HUES64 (cell line): ENCODE results near the gene PI4KA.

Source experiments
- H3K27ac ChIP-seq: 2 replicates; pipeline ENCODE4 v1.7.0; 2013; ENCODE audit warnings: low read depth, low read length, inconsistent platforms
- H3K27me3 ChIP-seq: 2 replicates; pipeline ENCODE4 v1.6.1; 2013; ENCODE audit warnings: mild to moderate bottlenecking, low read length; ENCODE audit not compliant: insufficient read depth
- H3K36me3 ChIP-seq: 2 replicates; pipeline ENCODE4 v1.6.1; 2013; ENCODE audit warnings: mild to moderate bottlenecking, low read length; ENCODE audit not compliant: insufficient read depth
- H3K4me1 ChIP-seq: 2 replicates; pipeline ENCODE4 v1.6.1; 2013; ENCODE audit warnings: mild to moderate bottlenecking, low read length, moderate library complexity; ENCODE audit not compliant: insufficient read depth
- H3K4me3 ChIP-seq: 2 replicates; pipeline ENCODE4 v1.5.1; 2013; ENCODE audit warnings: mild to moderate bottlenecking, low read length, moderate library complexity
- H3K9ac ChIP-seq: 2 replicates; pipeline ENCODE4 v1.6.1; 2013; ENCODE audit warnings: mild to moderate bottlenecking, low read depth, low read length
- H3K9me3 ChIP-seq: 2 replicates; pipeline ENCODE4 v1.6.1; 2013; ENCODE audit warnings: low read depth, low read length; ENCODE audit not compliant: insufficient read depth
- WGBS: fragments of 150-250, 120-280 bp; methylation state at CpG from one replicate; pipeline ENCODE4 v1.1.7; 2013; ENCODE audit warnings: missing lambda C conversion rate; 5-methylcytosine and 5-hydroxymethylcytosine counted together

Gene PI4KA

DNA sequence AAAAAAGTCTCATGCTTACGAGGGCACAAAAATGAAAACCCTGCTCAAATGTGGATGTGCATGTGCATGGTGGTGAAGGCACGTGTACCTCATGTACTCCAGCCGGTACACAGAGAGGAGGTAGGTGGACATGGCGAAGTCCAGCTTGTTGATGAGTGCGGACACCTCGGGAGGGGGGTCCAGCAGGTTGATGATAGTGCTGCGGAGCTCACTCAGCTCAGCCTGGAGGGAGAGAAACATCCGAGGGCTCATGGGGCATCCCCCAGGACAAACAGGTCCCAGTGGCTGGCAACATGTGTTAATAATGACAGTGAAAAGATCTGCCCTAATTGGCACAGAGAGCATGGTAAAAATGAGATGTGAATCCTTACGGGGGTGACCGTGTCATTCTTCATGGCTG, 93.9 kb downstream of the PI4KA start:
- Histone ChIP-seq H3K36me3 (peaks cover 22% of the 10 kb centered on the region), H3K9me3 (no peaks in the 10 kb centered on the region), H3K27ac (no peak overlapping the region), H3K27me3 (no peaks in the 10 kb centered on the region), H3K4me1 (no peaks in the 10 kb centered on the region), H3K9ac (no peak overlapping the region), H3K4me3 (no peak overlapping the region)
- 94% methylated on average over 10 of the region's 10 CpGs for WGBS

GRCh38 chr22:20764471-20764720, 94.2 kb downstream of the PI4KA start:
- 95% methylated on average over 7 of the region's 7 CpGs for WGBS
- H3K27me3 ChIP-seq, result no peaks in the 10 kb centered on the region

DNA sequence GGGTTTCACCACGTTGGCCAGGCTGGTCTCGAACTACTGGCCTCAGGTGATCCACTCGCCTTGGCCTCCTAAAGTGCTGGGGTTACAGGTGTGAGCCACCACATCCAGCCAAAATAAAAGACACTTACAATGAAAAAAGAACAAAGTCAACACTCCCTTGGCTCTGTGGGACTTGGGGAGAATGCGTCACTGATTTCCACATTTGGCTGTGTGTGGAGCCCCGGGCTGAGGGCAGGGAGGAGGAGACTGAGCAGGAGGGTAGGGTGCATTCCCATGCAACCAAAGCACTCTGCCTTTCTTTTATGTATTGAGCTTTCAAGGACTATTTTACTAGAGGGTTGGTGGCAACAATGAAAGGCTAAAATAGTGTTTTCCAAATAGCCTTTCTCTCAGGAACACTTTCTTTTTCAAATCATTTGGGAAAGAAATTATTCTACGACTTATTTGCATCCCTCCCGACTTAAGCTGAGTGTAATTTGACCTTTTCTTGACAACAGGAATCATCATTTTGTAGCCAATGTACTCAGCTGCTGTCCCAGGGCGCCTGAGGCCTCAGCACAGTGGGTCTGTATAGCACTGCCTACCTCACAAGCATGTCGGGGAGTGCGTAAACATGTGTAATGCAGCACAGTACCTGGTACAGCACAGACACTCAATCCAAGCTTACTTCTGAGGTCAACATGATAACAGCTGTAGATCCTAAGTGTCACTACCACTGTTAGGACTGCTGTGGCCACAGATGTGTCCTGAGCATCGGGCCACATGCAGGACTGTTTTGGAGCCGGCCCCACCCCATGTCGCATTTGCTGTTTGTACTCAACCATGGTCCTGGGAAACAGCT, 94.8 kb downstream of the PI4KA start:
- WGBS, result 96% methylated on average over 13 of the region's 13 CpGs
- no peak overlapping the region for H3K9ac ChIP-seq

More at GRCh38 chr22:20764471-20764720, 94.2 kb downstream of the PI4KA start:
- no peak overlapping the region for H3K27ac ChIP-seq
- H3K9ac ChIP-seq, result no peak overlapping the region
- H3K4me3 ChIP-seq, result no peak overlapping the region
- H3K4me1 ChIP-seq, result no peaks in the 10 kb centered on the region
- no peaks in the 10 kb centered on the region for H3K9me3 ChIP-seq
- H3K36me3 ChIP-seq, result peaks cover 22% of the 10 kb centered on the region

DNA sequence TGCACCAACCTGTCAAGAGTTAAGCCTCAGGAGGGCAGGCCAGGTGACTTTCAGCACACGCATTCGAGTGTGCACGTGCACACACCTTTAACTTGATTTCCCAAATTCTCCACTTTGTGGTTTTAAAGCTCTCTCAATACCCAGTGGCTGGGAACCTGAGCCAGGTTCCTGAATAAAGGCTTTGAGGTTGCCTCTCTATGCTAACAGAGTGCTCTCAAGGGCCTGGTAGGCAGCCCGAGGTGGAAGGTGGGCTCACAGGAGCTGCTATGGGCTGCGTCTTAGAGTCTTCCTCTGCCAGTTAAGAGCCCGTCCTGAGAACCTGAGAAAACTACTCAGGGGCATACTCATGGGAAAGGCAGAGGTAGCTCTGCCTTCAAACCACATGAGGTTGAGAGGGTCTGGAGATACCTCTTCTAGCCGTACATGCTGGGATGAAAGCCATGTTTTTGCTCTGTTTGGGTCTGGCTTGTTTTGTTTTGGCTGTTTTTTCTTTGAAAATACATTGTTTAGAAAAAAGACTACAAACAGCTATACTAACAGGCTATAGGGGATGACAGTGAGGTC, 96.3 kb downstream of the PI4KA start:
- 96% methylated on average over 7 of the region's 7 CpGs for WGBS
- H3K4me1 ChIP-seq, result no peaks in the 10 kb centered on the region
- no peak overlapping the region for H3K4me3 ChIP-seq
- H3K9ac ChIP-seq, result no peak overlapping the region
- no peaks in the 10 kb centered on the region for H3K9me3 ChIP-seq
- no peaks in the 10 kb centered on the region for H3K27me3 ChIP-seq
- H3K36me3 ChIP-seq, result peaks cover 22% of the 10 kb centered on the region
- H3K27ac ChIP-seq, result no peak overlapping the region

More for the DNA sequence above, 94.8 kb downstream of the PI4KA start:
- Histone ChIP-seq H3K4me1 (no peaks in the 10 kb centered on the region), H3K27me3 (no peaks in the 10 kb centered on the region), H3K9me3 (no peaks in the 10 kb centered on the region), H3K27ac (no peak overlapping the region), H3K4me3 (no peak overlapping the region), H3K36me3 (peaks cover 22% of the 10 kb centered on the region)

DNA sequence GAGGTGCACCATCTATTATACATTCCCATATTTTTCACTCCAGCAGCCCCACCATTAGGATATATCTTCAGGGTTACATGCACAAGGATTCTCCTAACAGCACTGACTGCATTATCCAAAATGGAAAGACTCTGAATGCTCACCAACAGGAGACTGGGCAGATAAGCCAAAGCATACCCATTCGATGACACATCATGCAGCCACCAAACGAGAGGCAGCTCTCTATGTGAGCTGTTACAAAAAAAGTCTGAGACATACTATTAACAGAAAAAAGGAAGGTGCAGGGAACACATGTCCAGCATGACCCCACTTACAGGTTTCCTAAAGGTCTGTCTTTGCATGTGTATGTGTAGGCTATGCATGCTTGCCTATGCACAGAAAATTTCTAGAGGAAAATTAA, 97.1 kb downstream of the PI4KA start:
- no peak overlapping the region for H3K4me3 ChIP-seq
- 92% methylated on average over 2 of the region's 2 CpGs for WGBS
- no peaks in the 10 kb centered on the region for H3K4me1 ChIP-seq
- no peak overlapping the region for H3K27ac ChIP-seq
- no peak overlapping the region for H3K9ac ChIP-seq
- no peaks in the 10 kb centered on the region for H3K9me3 ChIP-seq
- H3K27me3 ChIP-seq, result no peaks in the 10 kb centered on the region
- peaks cover 22% of the 10 kb centered on the region for H3K36me3 ChIP-seq

GRCh38 chr22:20760084-20760483, 98.5 kb downstream of the PI4KA start:
- Histone ChIP-seq H3K27me3 (no peaks in the 10 kb centered on the region), H3K4me3 (no peak overlapping the region), H3K9me3 (no peaks in the 10 kb centered on the region), H3K9ac (no peak overlapping the region), H3K36me3 (peaks cover 18% of the 10 kb centered on the region), H3K4me1 (no peaks in the 10 kb centered on the region), H3K27ac (no peak overlapping the region)
- WGBS, result 90% methylated on average over 2 of the region's 2 CpGs

DNA sequence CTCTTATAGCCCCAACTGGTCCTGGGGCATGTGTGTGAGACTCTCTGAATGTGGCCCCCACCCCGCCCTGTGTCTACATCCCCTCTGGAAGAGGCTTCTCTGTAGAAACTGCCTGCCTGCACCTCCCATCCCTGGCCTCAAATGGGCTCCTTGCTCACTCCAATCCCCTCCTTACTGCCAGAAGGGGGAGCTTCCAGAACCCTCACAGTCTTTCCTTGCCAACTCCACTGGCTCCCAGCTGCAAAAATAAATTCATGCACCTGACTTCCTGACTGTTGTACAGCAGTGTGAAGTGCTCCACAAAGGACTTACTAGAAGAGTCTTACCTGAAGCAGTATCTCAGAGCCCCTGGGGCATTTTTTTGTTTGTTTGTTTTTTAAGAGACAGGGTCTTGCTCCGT, 99.9 kb downstream of the PI4KA start:
- peaks cover 5% of the 10 kb centered on the region; the same call in 1 of the 2 replicates for H3K36me3 ChIP-seq
- no peak overlapping the region for H3K9ac ChIP-seq
- H3K27ac ChIP-seq, result no peak overlapping the region
- H3K9me3 ChIP-seq, result no peaks in the 10 kb centered on the region
- H3K27me3 ChIP-seq, result no peaks in the 10 kb centered on the region
- WGBS, result 93% methylated on average over 2 of the region's 2 CpGs
- no peak overlapping the region for H3K4me3 ChIP-seq
- H3K4me1 ChIP-seq, result no peaks in the 10 kb centered on the region

GRCh38 chr22:20756846-20757245, 101.8 kb downstream of the PI4KA start:
- H3K36me3 ChIP-seq, result no peaks in the 10 kb centered on the region; the same call in 1 of the 2 replicates
- H3K27me3 ChIP-seq, result no peaks in the 10 kb centered on the region
- H3K9ac ChIP-seq, result no peak overlapping the region
- H3K9me3 ChIP-seq, result no peaks in the 10 kb centered on the region
- H3K27ac ChIP-seq, result no peak overlapping the region
- H3K4me1 ChIP-seq, result no peaks in the 10 kb centered on the region
- 97% methylated on average over 2 of the region's 3 CpGs for WGBS
- H3K4me3 ChIP-seq, result no peak overlapping the region

DNA sequence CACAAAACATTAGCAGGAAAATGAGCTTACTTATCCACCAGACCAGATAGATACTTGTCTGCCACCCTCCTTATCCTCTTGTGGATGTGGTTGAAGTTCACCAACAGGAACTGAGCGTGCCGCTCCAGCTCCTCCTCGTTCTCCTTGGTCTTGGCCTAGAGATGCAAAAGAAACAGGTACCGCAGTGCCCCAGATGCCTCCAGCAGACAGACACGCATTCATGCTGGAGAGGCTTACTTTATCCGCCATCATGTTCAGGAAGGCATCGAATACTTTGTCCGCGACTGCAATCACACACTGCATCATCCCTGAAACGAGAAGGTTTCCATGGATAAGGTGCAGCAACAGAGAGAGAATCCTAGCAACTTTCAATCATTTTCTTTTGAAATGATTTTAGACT, 105.7 kb downstream of the PI4KA start:
- H3K9me3 ChIP-seq, result no peaks in the 10 kb centered on the region
- no peak overlapping the region for H3K27ac ChIP-seq
- H3K27me3 ChIP-seq, result no peaks in the 10 kb centered on the region
- H3K9ac ChIP-seq, result no peak overlapping the region
- no peaks in the 10 kb centered on the region for H3K4me1 ChIP-seq
- H3K4me3 ChIP-seq, result no peak overlapping the region
- WGBS, result 94% methylated on average over 10 of the region's 10 CpGs
- peaks cover 10% of the 10 kb centered on the region for H3K36me3 ChIP-seq

DNA sequence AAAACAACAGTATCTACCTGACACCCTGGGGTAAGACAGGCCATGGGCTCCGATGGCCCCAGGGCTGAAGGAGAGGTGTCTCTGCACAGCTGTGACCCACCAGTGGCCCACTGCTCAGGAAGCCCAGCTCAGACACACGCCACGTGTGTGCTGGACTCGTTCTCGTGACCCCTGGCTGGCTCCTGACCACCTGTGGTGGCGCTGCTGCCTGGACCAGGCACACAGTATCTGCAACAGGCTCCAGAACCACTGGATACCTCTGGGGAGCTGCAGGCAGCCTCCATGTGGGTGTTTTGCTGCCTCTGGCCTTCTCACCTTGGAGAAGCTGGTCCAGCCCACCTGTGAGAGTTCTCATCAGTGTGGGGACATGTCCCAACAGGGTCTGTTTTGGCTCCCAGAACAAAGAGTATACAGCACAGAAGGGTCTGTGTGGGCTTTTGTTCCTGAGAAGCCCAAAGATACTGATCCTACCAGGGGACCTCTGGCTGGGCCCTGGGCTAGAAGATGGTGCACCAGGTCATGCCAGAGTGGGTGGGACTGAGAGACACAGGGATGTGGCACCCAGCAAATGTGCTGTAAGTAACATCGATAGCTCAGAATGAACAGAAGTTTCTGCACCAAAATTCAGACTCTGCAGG, 106.4 kb downstream of the PI4KA start:
- no peak overlapping the region for H3K4me3 ChIP-seq
- 93% methylated on average over 7 of the region's 7 CpGs for WGBS
- H3K27me3 ChIP-seq, result no peaks in the 10 kb centered on the region
- H3K4me1 ChIP-seq, result no peaks in the 10 kb centered on the region
- no peak overlapping the region for H3K27ac ChIP-seq
- no peaks in the 10 kb centered on the region for H3K9me3 ChIP-seq
- no peak overlapping the region for H3K9ac ChIP-seq
- peaks cover 10% of the 10 kb centered on the region for H3K36me3 ChIP-seq

GRCh38 chr22:20751185-20751851, 107.3 kb downstream of the PI4KA start:
- Histone ChIP-seq H3K27me3 (no peaks in the 10 kb centered on the region), H3K4me3 (no peak overlapping the region), H3K9ac (no peak overlapping the region), H3K36me3 (peaks cover 15% of the 10 kb centered on the region), H3K27ac (no peak overlapping the region), H3K9me3 (no peaks in the 10 kb centered on the region), H3K4me1 (no peaks in the 10 kb centered on the region)
- WGBS, result 91% methylated on average over 18 of the region's 18 CpGs
